ENCODE data around the gene GIT1. TPM values are rescaled to one million over a fixed set of nuclear protein-coding genes. Genes with fewer than 3 reads are reported as not detected.
A peak's percentile ranks its signal among the peaks of the same experiment; 100 is the strongest.

Gene GIT1
- total and polyA plus RNA-seq, 2 of the 13 experiments (the other 11 are each of a cell fraction or from before 2014, with no cell fraction given), result 14.2 to 30.8 TPM

DNA sequence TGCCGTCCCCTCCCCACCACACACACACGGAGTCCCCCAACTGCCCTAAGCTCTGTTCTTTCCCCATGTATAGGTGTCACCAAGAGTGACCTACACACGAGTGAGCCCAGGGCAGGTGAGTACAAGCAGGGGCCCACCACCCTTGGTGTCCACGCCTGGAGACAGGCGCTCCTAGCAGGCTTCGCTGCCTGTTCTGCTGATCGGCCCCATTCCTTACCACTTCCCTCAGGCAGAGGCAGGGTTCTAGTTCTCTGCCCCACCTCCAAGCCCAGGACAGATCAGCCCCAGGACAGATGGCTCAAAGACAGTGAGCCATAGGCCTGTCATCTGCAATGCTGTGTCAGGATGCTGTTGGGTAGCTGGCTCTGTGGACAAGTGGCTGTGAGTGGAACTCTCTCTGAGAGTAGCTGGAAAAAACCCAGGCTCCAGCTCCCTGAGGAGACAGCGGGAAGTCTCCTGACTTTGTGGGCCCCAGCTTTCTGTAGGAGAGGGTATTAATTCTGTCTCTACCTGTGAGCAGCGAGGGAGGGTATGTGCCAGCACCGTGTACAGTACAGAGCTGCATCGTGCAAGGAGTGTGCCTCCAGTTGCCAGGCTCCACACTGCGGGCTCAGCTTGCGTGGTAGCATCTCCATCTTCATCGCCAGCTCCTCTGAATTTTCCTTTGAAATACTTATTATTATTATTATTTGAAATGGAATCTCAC is 20.1 kb downstream of the GIT1 start:
- DNase-seq (ENCODE audit: low spot score) (no peak), ATAC-seq (peak; percentile 1; the same call in 2 of the 3 replicates), FAIRE-seq (no peak)
- POLR2A ChIA-PET, result interaction anchor here (1.6 kb wide), 1 partner anchor 179 kb away, joined by 7 read pairs; the partner anchor contains the start of gene TAOK1
- H3K4me1 ChIP-seq (ENCODE audit: insufficient read depth, low read length), result peaks cover 36% of the 10 kb centered on the region
- no peaks in the 10 kb centered on the region; a peak in 1 of 5 replicates for H3K36me3 ChIP-seq (replicated peaks in 1 of 2; ENCODE audit: control insufficient read depth in 1 of 2, insufficient read depth in 2 of 2, low read length in 2 of 2)
- no peaks in the 10 kb centered on the region for H4K20me1 ChIP-seq (ENCODE audit: insufficient read depth, low read length)
- H3K9me3 ChIP-seq (ENCODE audit: low read length), result no peaks in the 10 kb centered on the region
- intact Hi-C loops (cut with micrococcal nuclease; ENCODE audit: unreplicated experiment) (loop anchor here (10.0 kb wide), 1 partner anchor 275 kb away; the partner anchor contains the start of gene NUFIP2), in situ Hi-C loops (cut with HindIII; ENCODE audit: extremely low pct_ligation_motif_present, low pct_unique_long_range_greater_than_20kb) (no loop called here)
- H3K79me2 ChIP-seq (ENCODE audit: insufficient read depth, low read length), result no peaks in the 10 kb centered on the region
- peak overlapping the region; percentile 72 to 94 (median 84) for H3K4me3 ChIP-seq (replicated peaks in 1 of 3; ENCODE audit: insufficient read depth in 1 of 3, low read depth in 2 of 3, low read length in 3 of 3)
- H2AFZ ChIP-seq (ENCODE audit: low read length), result no peak overlapping the region
- peak overlapping the region; percentile 56 for H3K27ac ChIP-seq (ENCODE audit: extremely low read length, insufficient read depth, low read length)
- H3K4me2 ChIP-seq (ENCODE audit: low read depth, low read length), result peak overlapping the region; percentile 85
- no peaks in the 10 kb centered on the region for H3K27me3 ChIP-seq (ENCODE audit: control insufficient read depth in 1 of 2, insufficient read depth in 2 of 2, low read length in 2 of 2)
- BruUV-seq (replicated peaks), result no TSS peak
- 77% methylated on average over 13 of the region's 14 CpGs for WGBS (ENCODE audit: low lambda C conversion rate)
- peak overlapping the region; percentile 79 for H3K9ac ChIP-seq (ENCODE audit: insufficient read depth, low read depth, low read length)
- CTCF ChIA-PET (ENCODE audit: low intra/inter-chr PET ratio, low total read pairs), result interaction anchor here (1.3 kb wide), 1 partner anchor 11 kb away, joined by 3 read pairs; no protein-coding TSS in a partner anchor
- no peak for TF ChIP-seq MTA1 (CRISPR knock-in tag; IDR thresholded peaks at IDR 0.05; ENCODE audit: borderline replicate concordance)
- 0 out of 2 replicates have a peak, but pooled peaks have one; percentile 15 for TF ChIP-seq ZNF350 (CRISPR knock-in tag; IDR thresholded peaks at IDR 0.05; ENCODE audit: borderline replicate concordance, low read depth)
- TF ChIP-seq MXI1 (IDR thresholded peaks at IDR 0.05; ENCODE audit: borderline replicate concordance, low read depth, low read length), result no peak
- TF ChIP-seq ZNF747 (CRISPR knock-in tag; IDR thresholded peaks at IDR 0.05; ENCODE audit: borderline replicate concordance), result peak; percentile 41; the same call in 1 of the 2 replicates
- TF ChIP-seq, protein P1, sequence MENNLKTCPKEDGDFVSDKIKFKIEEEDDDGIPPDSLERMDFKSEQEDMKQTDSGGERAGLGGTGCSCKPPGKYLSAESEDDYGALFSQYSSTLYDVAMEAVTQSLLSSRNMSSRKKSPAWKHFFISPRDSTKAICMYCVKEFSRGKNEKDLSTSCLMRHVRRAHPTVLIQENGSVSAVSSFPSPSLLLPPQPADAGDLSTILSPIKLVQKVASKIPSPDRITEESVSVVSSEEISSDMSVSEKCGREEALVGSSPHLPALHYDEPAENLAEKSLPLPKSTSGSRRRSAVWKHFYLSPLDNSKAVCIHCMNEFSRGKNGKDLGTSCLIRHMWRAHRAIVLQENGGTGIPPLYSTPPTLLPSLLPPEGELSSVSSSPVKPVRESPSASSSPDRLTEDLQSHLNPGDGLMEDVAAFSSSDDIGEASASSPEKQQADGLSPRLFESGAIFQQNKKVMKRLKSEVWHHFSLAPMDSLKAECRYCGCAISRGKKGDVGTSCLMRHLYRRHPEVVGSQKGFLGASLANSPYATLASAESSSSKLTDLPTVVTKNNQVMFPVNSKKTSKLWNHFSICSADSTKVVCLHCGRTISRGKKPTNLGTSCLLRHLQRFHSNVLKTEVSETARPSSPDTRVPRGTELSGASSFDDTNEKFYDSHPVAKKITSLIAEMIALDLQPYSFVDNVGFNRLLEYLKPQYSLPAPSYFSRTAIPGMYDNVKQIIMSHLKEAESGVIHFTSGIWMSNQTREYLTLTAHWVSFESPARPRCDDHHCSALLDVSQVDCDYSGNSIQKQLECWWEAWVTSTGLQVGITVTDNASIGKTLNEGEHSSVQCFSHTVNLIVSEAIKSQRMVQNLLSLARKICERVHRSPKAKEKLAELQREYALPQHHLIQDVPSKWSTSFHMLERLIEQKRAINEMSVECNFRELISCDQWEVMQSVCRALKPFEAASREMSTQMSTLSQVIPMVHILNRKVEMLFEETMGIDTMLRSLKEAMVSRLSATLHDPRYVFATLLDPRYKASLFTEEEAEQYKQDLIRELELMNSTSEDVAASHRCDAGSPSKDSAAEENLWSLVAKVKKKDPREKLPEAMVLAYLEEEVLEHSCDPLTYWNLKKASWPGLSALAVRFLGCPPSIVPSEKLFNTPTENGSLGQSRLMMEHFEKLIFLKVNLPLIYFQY (CRISPR knock-in tag; IDR thresholded peaks at IDR 0.05; ENCODE audit: borderline replicate concordance), result no peak
- no peak for TF ChIP-seq GLI4 (CRISPR knock-in tag; IDR thresholded peaks at IDR 0.05; ENCODE audit: borderline replicate concordance)
- TF ChIP-seq ZNF430 (CRISPR knock-in tag; IDR thresholded peaks at IDR 0.05), result 0 out of 2 replicates have a peak, but pooled peaks have one; percentile 38
- TF ChIP-seq ZNF724P (CRISPR knock-in tag; IDR thresholded peaks at IDR 0.05; ENCODE audit: borderline replicate concordance), result 0 out of 2 replicates have a peak, but pooled peaks have one; percentile 2
- TF ChIP-seq, protein P2, sequence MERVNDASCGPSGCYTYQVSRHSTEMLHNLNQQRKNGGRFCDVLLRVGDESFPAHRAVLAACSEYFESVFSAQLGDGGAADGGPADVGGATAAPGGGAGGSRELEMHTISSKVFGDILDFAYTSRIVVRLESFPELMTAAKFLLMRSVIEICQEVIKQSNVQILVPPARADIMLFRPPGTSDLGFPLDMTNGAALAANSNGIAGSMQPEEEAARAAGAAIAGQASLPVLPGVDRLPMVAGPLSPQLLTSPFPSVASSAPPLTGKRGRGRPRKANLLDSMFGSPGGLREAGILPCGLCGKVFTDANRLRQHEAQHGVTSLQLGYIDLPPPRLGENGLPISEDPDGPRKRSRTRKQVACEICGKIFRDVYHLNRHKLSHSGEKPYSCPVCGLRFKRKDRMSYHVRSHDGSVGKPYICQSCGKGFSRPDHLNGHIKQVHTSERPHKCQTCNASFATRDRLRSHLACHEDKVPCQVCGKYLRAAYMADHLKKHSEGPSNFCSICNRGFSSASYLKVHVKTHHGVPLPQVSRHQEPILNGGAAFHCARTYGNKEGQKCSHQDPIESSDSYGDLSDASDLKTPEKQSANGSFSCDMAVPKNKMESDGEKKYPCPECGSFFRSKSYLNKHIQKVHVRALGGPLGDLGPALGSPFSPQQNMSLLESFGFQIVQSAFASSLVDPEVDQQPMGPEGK (CRISPR knock-in tag; IDR thresholded peaks at IDR 0.05), result peak; percentile 4; the same call in 1 of the 2 replicates
- TF ChIP-seq HES4 (CRISPR knock-in tag; IDR thresholded peaks at IDR 0.05; ENCODE audit: borderline replicate concordance), result no peak
- TF ChIP-seq CBX2 (IDR thresholded peaks at IDR 0.05; ENCODE audit: low read depth, low read length), result no peak
- no peak for TF ChIP-seq CBX2 (CRISPR knock-in tag; IDR thresholded peaks at IDR 0.05; ENCODE audit: low read depth)
- TF ChIP-seq TEAD3 (CRISPR knock-in tag; optimal IDR thresholded peaks at IDR 0.05; ENCODE audit: borderline replicate concordance), result peak; percentile 7
- TF ChIP-seq ZNF605 (CRISPR knock-in tag; IDR thresholded peaks at IDR 0.05), result no peak
- 0 out of 2 replicates have a peak, but pooled peaks have one; percentile 5 for TF ChIP-seq THAP11 (CRISPR knock-in tag; IDR thresholded peaks at IDR 0.05)
- no peak for TF ChIP-seq SKI (IDR thresholded peaks at IDR 0.05; ENCODE audit: partially characterized antibody)
- TF ChIP-seq TBP (CRISPR knock-in tag; IDR thresholded peaks at IDR 0.05), result no peak
